Measurements from ENCODE around the gene TBXAS1. TPM values are rescaled to one million over a fixed set of nuclear protein-coding genes. Genes with fewer than 3 reads are reported as not detected.

TBXAS1 gene
- polyA plus RNA-seq, 1 donor from 2014 or later: 0.93 TPM

DNA sequence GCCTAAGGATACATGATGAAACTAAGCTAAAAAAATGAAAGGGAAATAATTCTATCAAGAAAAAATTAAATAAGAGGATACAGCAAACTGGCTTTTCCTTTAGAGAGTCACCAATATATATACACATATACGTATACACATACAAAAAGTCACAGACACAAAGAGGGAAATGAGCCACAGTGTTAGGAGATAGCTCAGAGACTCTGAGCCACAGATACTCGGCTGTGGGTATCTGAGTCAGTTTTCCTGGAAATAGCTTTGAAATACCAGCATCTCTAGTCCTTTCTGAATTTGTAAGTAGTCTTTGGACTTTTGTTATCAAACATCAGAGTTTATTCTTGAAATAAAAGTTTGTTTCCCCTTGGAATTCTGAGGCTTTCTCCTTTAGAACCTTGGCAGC lies 111.8 kb downstream of the TBXAS1 start:
- H2AFZ ChIP-seq (ENCODE audit: low read depth, low read length): no peak overlapping the region
- no peak overlapping the region for H3K4me3 ChIP-seq (ENCODE audit: low read length)
- H3K9me3 ChIP-seq (ENCODE audit: low read length): no peaks in the 10 kb centered on the region
- no peaks in the 10 kb centered on the region for H4K20me1 ChIP-seq (ENCODE audit: insufficient read depth)
- no peaks in the 10 kb centered on the region for H3K79me2 ChIP-seq (replicated peaks; ENCODE audit: insufficient read depth, low read length)
- no peaks in the 10 kb centered on the region for H3K36me3 ChIP-seq (ENCODE audit: insufficient read depth, low read length)
- no peaks in the 10 kb centered on the region for H3F3A ChIP-seq (ENCODE audit: insufficient read depth, low read length, poor library complexity, severe bottlenecking)
- no peaks in the 10 kb centered on the region for H3K9me2 ChIP-seq (ENCODE audit: insufficient read depth, low read length)
- H3K4me2 ChIP-seq (ENCODE audit: low read length): no peak overlapping the region
- no peaks in the 10 kb centered on the region for H3K27me3 ChIP-seq (ENCODE audit: insufficient read depth, low read depth, low read length)
- H3K27ac ChIP-seq (ENCODE audit: low read length): no peak overlapping the region
- no peak overlapping the region for H3K9ac ChIP-seq (ENCODE audit: low read length)
- no peak for TF ChIP-seq RAD21 (conservative IDR thresholded peaks at IDR 0.05)
- TF ChIP-seq EP300 (conservative IDR thresholded peaks at IDR 0.05; ENCODE audit: poor library complexity, severe bottlenecking): no peak
- TF ChIP-seq SMC3 (conservative IDR thresholded peaks at IDR 0.05; ENCODE audit: poor library complexity): no peak
- TF ChIP-seq EZH2 (IDR thresholded peaks at IDR 0.05; ENCODE audit: borderline replicate concordance, insufficient read depth, low read length, poor library complexity, severe bottlenecking): no peak
- TF ChIP-seq TAF1 (IDR thresholded peaks at IDR 0.05; ENCODE audit: low read depth): no peak
- TF ChIP-seq, protein P1, sequence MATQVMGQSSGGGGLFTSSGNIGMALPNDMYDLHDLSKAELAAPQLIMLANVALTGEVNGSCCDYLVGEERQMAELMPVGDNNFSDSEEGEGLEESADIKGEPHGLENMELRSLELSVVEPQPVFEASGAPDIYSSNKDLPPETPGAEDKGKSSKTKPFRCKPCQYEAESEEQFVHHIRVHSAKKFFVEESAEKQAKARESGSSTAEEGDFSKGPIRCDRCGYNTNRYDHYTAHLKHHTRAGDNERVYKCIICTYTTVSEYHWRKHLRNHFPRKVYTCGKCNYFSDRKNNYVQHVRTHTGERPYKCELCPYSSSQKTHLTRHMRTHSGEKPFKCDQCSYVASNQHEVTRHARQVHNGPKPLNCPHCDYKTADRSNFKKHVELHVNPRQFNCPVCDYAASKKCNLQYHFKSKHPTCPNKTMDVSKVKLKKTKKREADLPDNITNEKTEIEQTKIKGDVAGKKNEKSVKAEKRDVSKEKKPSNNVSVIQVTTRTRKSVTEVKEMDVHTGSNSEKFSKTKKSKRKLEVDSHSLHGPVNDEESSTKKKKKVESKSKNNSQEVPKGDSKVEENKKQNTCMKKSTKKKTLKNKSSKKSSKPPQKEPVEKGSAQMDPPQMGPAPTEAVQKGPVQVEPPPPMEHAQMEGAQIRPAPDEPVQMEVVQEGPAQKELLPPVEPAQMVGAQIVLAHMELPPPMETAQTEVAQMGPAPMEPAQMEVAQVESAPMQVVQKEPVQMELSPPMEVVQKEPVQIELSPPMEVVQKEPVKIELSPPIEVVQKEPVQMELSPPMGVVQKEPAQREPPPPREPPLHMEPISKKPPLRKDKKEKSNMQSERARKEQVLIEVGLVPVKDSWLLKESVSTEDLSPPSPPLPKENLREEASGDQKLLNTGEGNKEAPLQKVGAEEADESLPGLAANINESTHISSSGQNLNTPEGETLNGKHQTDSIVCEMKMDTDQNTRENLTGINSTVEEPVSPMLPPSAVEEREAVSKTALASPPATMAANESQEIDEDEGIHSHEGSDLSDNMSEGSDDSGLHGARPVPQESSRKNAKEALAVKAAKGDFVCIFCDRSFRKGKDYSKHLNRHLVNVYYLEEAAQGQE (IDR thresholded peaks at IDR 0.05; ENCODE audit: borderline replicate concordance): no peak
- TF ChIP-seq, protein P2, sequence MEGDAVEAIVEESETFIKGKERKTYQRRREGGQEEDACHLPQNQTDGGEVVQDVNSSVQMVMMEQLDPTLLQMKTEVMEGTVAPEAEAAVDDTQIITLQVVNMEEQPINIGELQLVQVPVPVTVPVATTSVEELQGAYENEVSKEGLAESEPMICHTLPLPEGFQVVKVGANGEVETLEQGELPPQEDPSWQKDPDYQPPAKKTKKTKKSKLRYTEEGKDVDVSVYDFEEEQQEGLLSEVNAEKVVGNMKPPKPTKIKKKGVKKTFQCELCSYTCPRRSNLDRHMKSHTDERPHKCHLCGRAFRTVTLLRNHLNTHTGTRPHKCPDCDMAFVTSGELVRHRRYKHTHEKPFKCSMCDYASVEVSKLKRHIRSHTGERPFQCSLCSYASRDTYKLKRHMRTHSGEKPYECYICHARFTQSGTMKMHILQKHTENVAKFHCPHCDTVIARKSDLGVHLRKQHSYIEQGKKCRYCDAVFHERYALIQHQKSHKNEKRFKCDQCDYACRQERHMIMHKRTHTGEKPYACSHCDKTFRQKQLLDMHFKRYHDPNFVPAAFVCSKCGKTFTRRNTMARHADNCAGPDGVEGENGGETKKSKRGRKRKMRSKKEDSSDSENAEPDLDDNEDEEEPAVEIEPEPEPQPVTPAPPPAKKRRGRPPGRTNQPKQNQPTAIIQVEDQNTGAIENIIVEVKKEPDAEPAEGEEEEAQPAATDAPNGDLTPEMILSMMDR (IDR thresholded peaks at IDR 0.05; ENCODE audit: poor library complexity, severe bottlenecking): no peak
- TF ChIP-seq POLR2AphosphoS5 (IDR thresholded peaks at IDR 0.05): no peak

DNA sequence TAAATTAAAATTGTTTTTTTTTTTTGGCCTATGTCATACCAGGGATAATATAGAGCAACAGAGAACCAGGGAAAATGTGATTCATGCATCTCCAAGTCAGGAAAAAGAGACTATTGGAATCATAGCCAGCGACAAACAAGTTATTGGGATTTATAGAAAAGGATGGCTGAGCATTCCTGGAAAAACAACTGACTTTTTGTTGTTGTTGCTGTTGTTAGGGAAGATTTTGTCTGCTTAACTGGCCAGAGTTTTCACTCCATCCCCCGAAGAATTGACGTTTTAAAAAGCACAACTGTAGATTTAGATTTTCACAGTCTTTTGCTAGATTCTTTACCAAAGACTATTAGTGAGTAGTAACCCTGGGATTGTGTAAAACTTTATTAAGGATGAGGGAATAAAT lies 112.4 kb downstream of the TBXAS1 start:
- H3K9ac ChIP-seq (ENCODE audit: low read length): no peak overlapping the region
- no peak overlapping the region for H3K4me3 ChIP-seq (ENCODE audit: low read length)
- no peaks in the 10 kb centered on the region for H3K36me3 ChIP-seq (ENCODE audit: insufficient read depth, low read length)
- no peaks in the 10 kb centered on the region for H3K27me3 ChIP-seq (ENCODE audit: insufficient read depth, low read depth, low read length)
- H3K27ac ChIP-seq (ENCODE audit: low read length): no peak overlapping the region
- H3F3A ChIP-seq (ENCODE audit: insufficient read depth, low read length, poor library complexity, severe bottlenecking): no peaks in the 10 kb centered on the region
- TF ChIP-seq EP300 (conservative IDR thresholded peaks at IDR 0.05; ENCODE audit: poor library complexity, severe bottlenecking): no peak
- no peak for TF ChIP-seq RAD21 (conservative IDR thresholded peaks at IDR 0.05)
- TF ChIP-seq TAF1 (IDR thresholded peaks at IDR 0.05; ENCODE audit: low read depth): no peak
- no peak for TF ChIP-seq MXI1 (conservative IDR thresholded peaks at IDR 0.05; ENCODE audit: poor library complexity, severe bottlenecking)
- TF ChIP-seq EZH2 (IDR thresholded peaks at IDR 0.05; ENCODE audit: borderline replicate concordance, insufficient read depth, low read length, poor library complexity, severe bottlenecking): no peak
- TF ChIP-seq POLR2AphosphoS5 (IDR thresholded peaks at IDR 0.05): no peak
- no peak for TF ChIP-seq SMC3 (conservative IDR thresholded peaks at IDR 0.05; ENCODE audit: poor library complexity)
- TF ChIP-seq, protein P2 (IDR thresholded peaks at IDR 0.05; ENCODE audit: poor library complexity, severe bottlenecking): no peak
- TF ChIP-seq, protein P1 (IDR thresholded peaks at IDR 0.05; ENCODE audit: borderline replicate concordance): no peak
- H3K9me3 ChIP-seq (ENCODE audit: low read length): no peaks in the 10 kb centered on the region
- no peak overlapping the region for H2AFZ ChIP-seq (ENCODE audit: low read depth, low read length)
- H3K4me2 ChIP-seq (ENCODE audit: low read length): no peak overlapping the region
- H3K79me2 ChIP-seq (replicated peaks; ENCODE audit: insufficient read depth, low read length): no peaks in the 10 kb centered on the region
- no peaks in the 10 kb centered on the region for H4K20me1 ChIP-seq (ENCODE audit: insufficient read depth)
- no peaks in the 10 kb centered on the region for H3K9me2 ChIP-seq (ENCODE audit: insufficient read depth, low read length)

Measured in neural cell (in vitro differentiated cells).